HepG2 (cell line): ENCODE data around the gene IRAK3. TPM values are rescaled to one million over a fixed set of nuclear protein-coding genes. Genes with fewer than 3 reads are reported as not detected.

Source experiments
- ATAC-seq: fragments of 200-7000 bp; cut with Tn5 transposase; 3 replicates; pipeline ENCODE4 v1.9.1; 2020; ENCODE audit warnings: mild to moderate bottlenecking, moderate library complexity
- BruUV-seq: library from RNA; stranded (reverse); fragments of 400-500 nt; replicated peaks from 2 replicates; lab custom pipeline; 2021; lab: Mats Ljungman, UMichigan
- CTCF ChIA-PET: fragments of 300-600 bp; formaldehyde crosslinking; extraction: SDS; loops from one replicate; lab custom pipeline; 2021; ENCODE audit warnings: low total read pairs, inconsistent platforms, low intra/inter-chr PET ratio; lab: Yijun Ruan, JAX
- POLR2A ChIA-PET: fragments of 350-600 bp; sonication (Branson Sonifier 250); formaldehyde crosslinking; loops from one replicate; lab custom pipeline; 2020; ENCODE audit warnings: antibody characterized with exemption, inconsistent platforms; lab: Yijun Ruan, JAX
- DNase-seq: peaks from one replicate; pipeline ENCODE4 v3.0.0-alpha.2; 2015; ENCODE audit warnings: low spot score
- FAIRE-seq: peaks from 3 replicates; lab custom pipeline; 2011; peaks lifted over from hg19 to GRCh38; lab: Jason Lieb, UNC
- H2AFZ ChIP-seq: one replicate; pipeline ENCODE4 v1.6.1; 2011; ENCODE audit warnings: low read length, inconsistent platforms
- H3K27ac ChIP-seq: fragments of 300-600 bp; 3 replicates; pipeline ENCODE4 v1.8.0; 2011; ENCODE audit warnings: mixed run types, mild to moderate bottlenecking, mixed read lengths, low read length, inconsistent platforms; ENCODE audit not compliant: insufficient read depth; ENCODE audit errors: extremely low read length
- H3K27me3 ChIP-seq, 2 experiments: fragments of 200-600 bp in 1 of 2; 2 replicates in 1 of 2; 3 replicates in 1 of 2; pipeline versions ENCODE4 v1.6.0 to v1.8.0; 2011; ENCODE audit warnings: low read length in 2 of 2, mild to moderate bottlenecking in 2 of 2, moderate library complexity in 2 of 2, inconsistent platforms in 1 of 2; ENCODE audit not compliant: insufficient read depth in 2 of 2, control insufficient read depth in 1 of 2
- H3K36me3 ChIP-seq, 2 experiments: fragments of 200-600 bp in 1 of 2; replicated peaks in 1 of 2; 2 replicates in 1 of 2; 3 replicates in 1 of 2; pipeline versions ENCODE4 v1.5.1 to v1.8.0; 2011; ENCODE audit warnings: low read length in 2 of 2, inconsistent platforms in 1 of 2; ENCODE audit not compliant: insufficient read depth in 2 of 2, control insufficient read depth in 1 of 2
- H3K4me1 ChIP-seq: 2 replicates; pipeline ENCODE4 v1.5.1; 2012; ENCODE audit warnings: low read length, inconsistent platforms; ENCODE audit not compliant: insufficient read depth
- H3K4me2 ChIP-seq: 2 replicates; pipeline ENCODE4 v1.6.0; 2011; ENCODE audit warnings: low read depth, low read length, inconsistent platforms
- H3K4me3 ChIP-seq, 3 experiments: fragments of 200-600 bp in 1 of 3; sonication (generic), shearing (Covaris generic) in 1 of 3; replicated peaks in 1 of 3; 2 replicates each; pipeline ENCODE4 v1.5.1; 2011 to 2016; ENCODE audit warnings: low read length in 3 of 3, inconsistent platforms in 2 of 3, low read depth in 2 of 3, mild to moderate bottlenecking in 2 of 3, control low read depth in 1 of 3, mixed read lengths in 1 of 3; ENCODE audit not compliant: insufficient read depth in 1 of 3
- H3K79me2 ChIP-seq: one replicate; pipeline ENCODE4 v1.6.1; 2011; ENCODE audit warnings: low read length, inconsistent platforms; ENCODE audit not compliant: insufficient read depth
- H3K9ac ChIP-seq: 2 replicates; pipeline ENCODE4 v1.6.0; 2011; ENCODE audit warnings: mild to moderate bottlenecking, low read depth, low read length, inconsistent platforms; ENCODE audit not compliant: insufficient read depth
- H3K9me3 ChIP-seq: 2 replicates; pipeline ENCODE4 v1.5.1; 2012; ENCODE audit warnings: mild to moderate bottlenecking, low read length
- H4K20me1 ChIP-seq: 2 replicates; pipeline ENCODE4 v1.6.0; 2011; ENCODE audit warnings: inconsistent platforms, mild to moderate bottlenecking, low read length, moderate library complexity; ENCODE audit not compliant: insufficient read depth
- CAMTA2 ChIP-seq: sonication (generic); formaldehyde crosslinking; IDR thresholded peaks from 2 replicates; pipeline ENCODE4 v1.4.0; 2020; ENCODE audit warnings: mild to moderate bottlenecking, missing genetic modification reagents, borderline replicate concordance
- NFE2L2 ChIP-seq: fragments of 150-350 bp; IDR thresholded peaks from 2 replicates; pipeline ENCODE4 v1.6.1; 2014; ENCODE audit warnings: low read length
- ZNF12 ChIP-seq: sonication (generic); formaldehyde crosslinking; IDR thresholded peaks from 2 replicates; pipeline ENCODE4 v1.5.0; 2020; ENCODE audit warnings: missing genetic modification reagents
- in situ Hi-C: cut with HindIII; loops from 2 replicates; pipeline ENCODE4 v1.10.0; 2017; ENCODE audit warnings: low pct_unique_long_range_greater_than_20kb; ENCODE audit not compliant: extremely low pct_ligation_motif_present
- intact Hi-C: fragments of 100-400 bp; cut with micrococcal nuclease; formaldehyde crosslinking; loops from one replicate; pipeline ENCODE4 v1.10.0; 2022; ENCODE audit not compliant: unreplicated experiment
- polyA plus RNA-seq, 8 experiments: library from polyadenylated mRNA; depleted of rRNA in 3 of 8; stranded (reverse) in 7 of 8; unstranded in 1 of 8; fragments of >200 nt; fragmentation: Illumina TruSeq in 4 of 8; extraction: Trizol in 4 of 8; gene quantifications; 2 replicates each; pipeline versions ENCODE4 v1.2.1 to v1.2.3, GENCODE V29; 2011 to 2016; ENCODE audit warnings: low read depth in 4 of 8, missing spikeins in 1 of 8, mixed read lengths in 1 of 8; ENCODE audit not compliant: insufficient read depth in 1 of 8
- total RNA-seq, 5 experiments: library from RNA; depleted of rRNA; stranded (reverse); fragments of >200 nt; fragmentation: Illumina TruSeq; extraction: Trizol; gene quantifications; 2 replicates each; pipeline ENCODE4 v1.2.3, GENCODE V29; 2016; ENCODE audit warnings: low read depth in 1 of 5
- TF ChIP-seq, protein P1 (sequence below): sonication (generic); formaldehyde crosslinking; IDR thresholded peaks from 2 replicates; pipeline ENCODE4 v1.4.0; 2020; ENCODE audit warnings: missing genetic modification reagents
- TF ChIP-seq, protein P2 (sequence below): IDR thresholded peaks from 2 replicates; pipeline ENCODE4 v1.4.0; 2020; ENCODE audit warnings: mild to moderate bottlenecking, missing genetic modification reagents

Gene IRAK3
- total and polyA plus RNA-seq, 2 of the 13 experiments (the other 11 are each of a cell fraction or from before 2014, with no cell fraction given), result 0.01 TPM; not detected in 1

DNA sequence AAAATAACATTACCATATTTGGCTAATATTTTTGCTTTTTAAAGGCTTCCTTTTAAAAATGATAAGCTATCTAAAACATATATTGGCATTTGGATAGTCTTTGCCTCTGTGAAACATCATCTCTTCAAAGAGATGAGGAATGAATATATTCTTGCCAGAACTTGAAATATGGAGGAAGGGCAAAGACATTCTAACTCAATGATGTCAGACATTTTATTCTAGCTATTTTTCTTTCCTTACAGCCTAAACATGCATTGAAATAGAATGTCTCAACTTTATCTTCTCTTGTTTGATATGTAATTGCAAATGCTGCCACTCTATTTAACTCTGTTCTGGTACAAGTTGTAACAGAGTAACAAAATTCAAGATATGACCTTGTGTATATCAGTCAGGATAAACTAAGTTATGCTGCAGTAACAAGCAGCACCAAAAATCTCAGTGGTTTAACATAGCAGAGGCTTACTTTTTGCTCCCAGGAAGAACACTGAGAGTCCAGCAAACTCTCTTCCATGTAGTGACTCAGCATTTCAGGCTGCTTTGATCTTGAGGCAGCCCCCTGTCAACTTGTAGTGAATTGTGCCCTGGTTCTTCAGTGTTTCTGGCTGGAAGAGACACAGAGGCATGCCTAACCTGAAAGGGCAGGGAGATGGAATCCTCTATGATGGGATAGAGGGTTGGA, 11.0 kb downstream of the IRAK3 start:
- Histone ChIP-seq H3K36me3 (no peaks in the 10 kb centered on the region), H3K27me3 (peaks cover 0 to 5% of the 10 kb centered on the region in 2 experiments; a peak in 2 of 5 replicates), H2AFZ (no peak overlapping the region), H3K79me2 (no peaks in the 10 kb centered on the region), H3K9ac (no peak overlapping the region), H3K4me2 (no peak overlapping the region), H3K27ac (no peak overlapping the region), H4K20me1 (no peaks in the 10 kb centered on the region), H3K9me3 (0 out of 2 replicates have a peak, but pooled peaks cover 5% of the 10 kb centered on the region), H3K4me3 (no peak overlapping the region), H3K4me1 (no peaks in the 10 kb centered on the region)
- TF ChIP-seq, protein P1, sequence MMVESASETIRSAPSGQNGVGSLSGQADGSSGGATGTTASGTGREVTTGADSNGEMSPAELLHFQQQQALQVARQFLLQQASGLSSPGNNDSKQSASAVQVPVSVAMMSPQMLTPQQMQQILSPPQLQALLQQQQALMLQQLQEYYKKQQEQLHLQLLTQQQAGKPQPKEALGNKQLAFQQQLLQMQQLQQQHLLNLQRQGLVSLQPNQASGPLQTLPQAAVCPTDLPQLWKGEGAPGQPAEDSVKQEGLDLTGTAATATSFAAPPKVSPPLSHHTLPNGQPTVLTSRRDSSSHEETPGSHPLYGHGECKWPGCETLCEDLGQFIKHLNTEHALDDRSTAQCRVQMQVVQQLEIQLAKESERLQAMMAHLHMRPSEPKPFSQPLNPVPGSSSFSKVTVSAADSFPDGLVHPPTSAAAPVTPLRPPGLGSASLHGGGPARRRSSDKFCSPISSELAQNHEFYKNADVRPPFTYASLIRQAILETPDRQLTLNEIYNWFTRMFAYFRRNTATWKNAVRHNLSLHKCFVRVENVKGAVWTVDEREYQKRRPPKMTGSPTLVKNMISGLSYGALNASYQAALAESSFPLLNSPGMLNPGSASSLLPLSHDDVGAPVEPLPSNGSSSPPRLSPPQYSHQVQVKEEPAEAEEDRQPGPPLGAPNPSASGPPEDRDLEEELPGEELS (CRISPR knock-in tag), result no peak
- TF ChIP-seq, protein P2, sequence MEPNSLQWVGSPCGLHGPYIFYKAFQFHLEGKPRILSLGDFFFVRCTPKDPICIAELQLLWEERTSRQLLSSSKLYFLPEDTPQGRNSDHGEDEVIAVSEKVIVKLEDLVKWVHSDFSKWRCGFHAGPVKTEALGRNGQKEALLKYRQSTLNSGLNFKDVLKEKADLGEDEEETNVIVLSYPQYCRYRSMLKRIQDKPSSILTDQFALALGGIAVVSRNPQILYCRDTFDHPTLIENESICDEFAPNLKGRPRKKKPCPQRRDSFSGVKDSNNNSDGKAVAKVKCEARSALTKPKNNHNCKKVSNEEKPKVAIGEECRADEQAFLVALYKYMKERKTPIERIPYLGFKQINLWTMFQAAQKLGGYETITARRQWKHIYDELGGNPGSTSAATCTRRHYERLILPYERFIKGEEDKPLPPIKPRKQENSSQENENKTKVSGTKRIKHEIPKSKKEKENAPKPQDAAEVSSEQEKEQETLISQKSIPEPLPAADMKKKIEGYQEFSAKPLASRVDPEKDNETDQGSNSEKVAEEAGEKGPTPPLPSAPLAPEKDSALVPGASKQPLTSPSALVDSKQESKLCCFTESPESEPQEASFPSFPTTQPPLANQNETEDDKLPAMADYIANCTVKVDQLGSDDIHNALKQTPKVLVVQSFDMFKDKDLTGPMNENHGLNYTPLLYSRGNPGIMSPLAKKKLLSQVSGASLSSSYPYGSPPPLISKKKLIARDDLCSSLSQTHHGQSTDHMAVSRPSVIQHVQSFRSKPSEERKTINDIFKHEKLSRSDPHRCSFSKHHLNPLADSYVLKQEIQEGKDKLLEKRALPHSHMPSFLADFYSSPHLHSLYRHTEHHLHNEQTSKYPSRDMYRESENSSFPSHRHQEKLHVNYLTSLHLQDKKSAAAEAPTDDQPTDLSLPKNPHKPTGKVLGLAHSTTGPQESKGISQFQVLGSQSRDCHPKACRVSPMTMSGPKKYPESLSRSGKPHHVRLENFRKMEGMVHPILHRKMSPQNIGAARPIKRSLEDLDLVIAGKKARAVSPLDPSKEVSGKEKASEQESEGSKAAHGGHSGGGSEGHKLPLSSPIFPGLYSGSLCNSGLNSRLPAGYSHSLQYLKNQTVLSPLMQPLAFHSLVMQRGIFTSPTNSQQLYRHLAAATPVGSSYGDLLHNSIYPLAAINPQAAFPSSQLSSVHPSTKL (CRISPR knock-in tag), result no peak
- TF ChIP-seq NFE2L2, result peak; percentile 75; the same call in 1 of the 2 replicates
- TF ChIP-seq CAMTA2 (CRISPR knock-in tag), result no peak
- TF ChIP-seq ZNF12 (CRISPR knock-in tag), result peak; percentile 98
- POLR2A ChIA-PET, result no interaction called here
- CTCF ChIA-PET, result no interaction called here
- FAIRE-seq, result no peak
- in situ Hi-C loops (no loop called here), intact Hi-C loops (no loop called here)
- ATAC-seq, result no peak
- BruUV-seq, result no TSS peak
- no peak for DNase-seq
